ENCODE data around the gene RAI1. TPM values are rescaled to one million over a fixed set of nuclear protein-coding genes. Genes with fewer than 3 reads are reported as not detected.

Gene RAI1
- total RNA-seq, 4 donors from 2014 or later, result 19.4 to 38.2 (median 35.3) TPM

- no peak for DNase-seq (ENCODE audit: low spot score in 2 of 2)
- intact Hi-C loops (cut with DNase I; ENCODE audit: low total_unique reads), result no loop called here
- 51 to 81% methylated on average over 3 to 4 of the region's 4 CpGs for WGBS, 2 donors
- TF ChIP-seq, protein P1, sequence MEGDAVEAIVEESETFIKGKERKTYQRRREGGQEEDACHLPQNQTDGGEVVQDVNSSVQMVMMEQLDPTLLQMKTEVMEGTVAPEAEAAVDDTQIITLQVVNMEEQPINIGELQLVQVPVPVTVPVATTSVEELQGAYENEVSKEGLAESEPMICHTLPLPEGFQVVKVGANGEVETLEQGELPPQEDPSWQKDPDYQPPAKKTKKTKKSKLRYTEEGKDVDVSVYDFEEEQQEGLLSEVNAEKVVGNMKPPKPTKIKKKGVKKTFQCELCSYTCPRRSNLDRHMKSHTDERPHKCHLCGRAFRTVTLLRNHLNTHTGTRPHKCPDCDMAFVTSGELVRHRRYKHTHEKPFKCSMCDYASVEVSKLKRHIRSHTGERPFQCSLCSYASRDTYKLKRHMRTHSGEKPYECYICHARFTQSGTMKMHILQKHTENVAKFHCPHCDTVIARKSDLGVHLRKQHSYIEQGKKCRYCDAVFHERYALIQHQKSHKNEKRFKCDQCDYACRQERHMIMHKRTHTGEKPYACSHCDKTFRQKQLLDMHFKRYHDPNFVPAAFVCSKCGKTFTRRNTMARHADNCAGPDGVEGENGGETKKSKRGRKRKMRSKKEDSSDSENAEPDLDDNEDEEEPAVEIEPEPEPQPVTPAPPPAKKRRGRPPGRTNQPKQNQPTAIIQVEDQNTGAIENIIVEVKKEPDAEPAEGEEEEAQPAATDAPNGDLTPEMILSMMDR (IDR thresholded peaks at IDR 0.05), result no peak
- no peak for TF ChIP-seq POLR2A (IDR thresholded peaks at IDR 0.05)
- no peak overlapping the region for H3K4me3 ChIP-seq (ENCODE audit: low read depth, poor library complexity, severe bottlenecking)
Measured at GRCh38 chr17:17667947-17668346, 13.3 kb upstream of the RAI1 start.

DNA sequence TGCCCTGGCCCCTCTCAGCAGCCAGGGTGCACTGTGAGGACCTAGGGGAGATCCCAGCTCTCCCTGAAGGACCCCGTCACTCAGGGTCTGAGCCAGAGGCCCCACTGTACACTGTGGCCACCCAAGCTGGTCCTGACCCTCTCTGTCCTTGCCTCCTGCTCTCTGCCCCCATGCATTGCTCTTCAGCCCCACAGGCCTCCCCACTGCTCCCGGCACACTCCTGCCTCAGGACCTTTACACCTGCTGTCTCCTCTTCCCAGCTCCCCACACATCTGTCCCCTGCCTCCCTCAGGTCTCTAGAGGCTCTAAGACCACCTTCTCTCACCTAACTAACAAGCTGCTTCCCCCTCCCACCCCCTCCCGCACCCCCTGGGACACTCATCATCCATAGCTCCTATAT, 12.9 kb upstream of the RAI1 start:
- intact Hi-C loops (cut with DNase I; ENCODE audit: low total_unique reads), result no loop called here
- TF ChIP-seq, protein P1 (IDR thresholded peaks at IDR 0.05), result no peak
- no peak for TF ChIP-seq POLR2A (IDR thresholded peaks at IDR 0.05)
- no peak for DNase-seq (ENCODE audit: low spot score in 2 of 2)
- 95 to 100% methylated on average over 3 of the region's 3 CpGs for WGBS, 2 donors
- H3K4me3 ChIP-seq (ENCODE audit: low read depth, poor library complexity, severe bottlenecking), result no peak overlapping the region

GRCh38 chr17:17668775-17669579, 12.3 kb upstream of the RAI1 start:
- intact Hi-C loops (cut with DNase I; ENCODE audit: low total_unique reads), result no loop called here
- no peak for DNase-seq (ENCODE audit: low spot score in 2 of 2)
- H3K4me3 ChIP-seq (ENCODE audit: low read depth, poor library complexity, severe bottlenecking), result no peak overlapping the region
- 80 to 81% methylated on average over 20 of the region's 20 CpGs for WGBS, 2 donors
- no peak for TF ChIP-seq POLR2A (IDR thresholded peaks at IDR 0.05)
- TF ChIP-seq, protein P1 (IDR thresholded peaks at IDR 0.05), result no peak

GRCh38 chr17:17669580-17670235, 11.6 kb upstream of the RAI1 start:
- intact Hi-C loops (cut with DNase I; ENCODE audit: low total_unique reads), result loop anchor here (10.0 kb wide), 1 partner anchor 375 kb away; no protein-coding TSS in a partner anchor
- WGBS, 2 donors, result 85 to 93% methylated on average over 5 to 6 of the region's 6 CpGs
- TF ChIP-seq POLR2A (IDR thresholded peaks at IDR 0.05), result no peak
- TF ChIP-seq, protein P1 (IDR thresholded peaks at IDR 0.05), result no peak
- no peak overlapping the region for H3K4me3 ChIP-seq (ENCODE audit: low read depth, poor library complexity, severe bottlenecking)
- DNase-seq (ENCODE audit: low spot score in 2 of 2), result no peak

- intact Hi-C loops (cut with DNase I; ENCODE audit: low total_unique reads), result loop anchor here (10.0 kb wide), 1 partner anchor 374 kb away; no protein-coding TSS in a partner anchor
- WGBS, 2 donors, result 77 to 81% methylated on average over 16 of the region's 16 CpGs
- DNase-seq (ENCODE audit: low spot score in 2 of 2), result no peak
Measured at GRCh38 chr17:17670701-17671305, 10.5 kb upstream of the RAI1 start.

More at GRCh38 chr17:17670701-17671305, 10.5 kb upstream of the RAI1 start:
- H3K4me3 ChIP-seq (ENCODE audit: low read depth, poor library complexity, severe bottlenecking), result no peak overlapping the region
- no peak for TF ChIP-seq POLR2A (IDR thresholded peaks at IDR 0.05)
- TF ChIP-seq, protein P1 (IDR thresholded peaks at IDR 0.05), result no peak

Measured in lower leg skin (tissue), 4 donors.